DMS53 treated with DMSO at 0.1 percent for 48 hours (cell line): ENCODE measurements around the gene ZNF516.
A peak's percentile ranks its signal among the peaks of the same experiment; 100 is the strongest.
"Not testable (repeated sequence)": the region's sequence is repeated elsewhere in the genome, so short reads cannot be mapped to it uniquely, and the experiment has no call there.

Experiments
- DNase-seq: peaks from one replicate; lab custom pipeline; 2025; ENCODE audit not compliant: unreplicated experiment; lab: John Stamatoyannopoulos, UW

The ZNF516 gene, protein sequence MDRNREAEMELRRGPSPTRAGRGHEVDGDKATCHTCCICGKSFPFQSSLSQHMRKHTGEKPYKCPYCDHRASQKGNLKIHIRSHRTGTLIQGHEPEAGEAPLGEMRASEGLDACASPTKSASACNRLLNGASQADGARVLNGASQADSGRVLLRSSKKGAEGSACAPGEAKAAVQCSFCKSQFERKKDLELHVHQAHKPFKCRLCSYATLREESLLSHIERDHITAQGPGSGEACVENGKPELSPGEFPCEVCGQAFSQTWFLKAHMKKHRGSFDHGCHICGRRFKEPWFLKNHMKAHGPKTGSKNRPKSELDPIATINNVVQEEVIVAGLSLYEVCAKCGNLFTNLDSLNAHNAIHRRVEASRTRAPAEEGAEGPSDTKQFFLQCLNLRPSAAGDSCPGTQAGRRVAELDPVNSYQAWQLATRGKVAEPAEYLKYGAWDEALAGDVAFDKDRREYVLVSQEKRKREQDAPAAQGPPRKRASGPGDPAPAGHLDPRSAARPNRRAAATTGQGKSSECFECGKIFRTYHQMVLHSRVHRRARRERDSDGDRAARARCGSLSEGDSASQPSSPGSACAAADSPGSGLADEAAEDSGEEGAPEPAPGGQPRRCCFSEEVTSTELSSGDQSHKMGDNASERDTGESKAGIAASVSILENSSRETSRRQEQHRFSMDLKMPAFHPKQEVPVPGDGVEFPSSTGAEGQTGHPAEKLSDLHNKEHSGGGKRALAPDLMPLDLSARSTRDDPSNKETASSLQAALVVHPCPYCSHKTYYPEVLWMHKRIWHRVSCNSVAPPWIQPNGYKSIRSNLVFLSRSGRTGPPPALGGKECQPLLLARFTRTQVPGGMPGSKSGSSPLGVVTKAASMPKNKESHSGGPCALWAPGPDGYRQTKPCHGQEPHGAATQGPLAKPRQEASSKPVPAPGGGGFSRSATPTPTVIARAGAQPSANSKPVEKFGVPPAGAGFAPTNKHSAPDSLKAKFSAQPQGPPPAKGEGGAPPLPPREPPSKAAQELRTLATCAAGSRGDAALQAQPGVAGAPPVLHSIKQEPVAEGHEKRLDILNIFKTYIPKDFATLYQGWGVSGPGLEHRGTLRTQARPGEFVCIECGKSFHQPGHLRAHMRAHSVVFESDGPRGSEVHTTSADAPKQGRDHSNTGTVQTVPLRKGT

DNA sequence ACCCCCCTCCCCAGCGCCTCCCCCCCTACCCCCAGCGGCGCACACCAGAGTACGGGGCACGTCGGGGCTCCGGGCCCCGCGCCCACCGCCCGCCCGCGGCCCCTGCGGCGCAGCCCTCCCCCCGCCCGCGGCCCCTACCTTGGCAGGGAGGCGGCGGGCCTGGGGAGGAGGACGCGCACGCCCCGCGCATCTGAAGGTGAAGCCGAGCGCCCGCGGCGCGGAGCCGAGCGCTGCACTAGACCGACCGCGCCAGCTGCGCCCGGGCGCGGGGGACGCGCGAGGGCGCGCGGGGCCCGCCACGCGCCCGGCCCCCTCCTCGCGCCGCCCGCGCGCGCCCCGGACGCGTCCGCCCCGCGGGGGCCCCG lies at the start of gene ZNF516:
Gene ZNF516, minus strand, starts transcription at position 237 of the 365 bp plus-strand sequence. CDS start 52,188 bp downstream, outside the sequence.
- peak; percentile 63 for DNase-seq

GRCh38 chr18:76538846-76539245 lies 43.8 kb upstream of the ZNF516 start:
- no peak for DNase-seq

- DNase-seq = no peak
Observed at GRCh38 chr18:76537621-76538020, 42.6 kb upstream of the ZNF516 start.

GRCh38 chr18:76536593-76536992 lies 41.6 kb upstream of the ZNF516 start:
- not testable (repeated sequence) for DNase-seq

- no peak for DNase-seq
Observed at GRCh38 chr18:76532875-76533274, 37.8 kb upstream of the ZNF516 start.

- no peak for DNase-seq
Observed at GRCh38 chr18:76530846-76531245, 35.8 kb upstream of the ZNF516 start.

DNA sequence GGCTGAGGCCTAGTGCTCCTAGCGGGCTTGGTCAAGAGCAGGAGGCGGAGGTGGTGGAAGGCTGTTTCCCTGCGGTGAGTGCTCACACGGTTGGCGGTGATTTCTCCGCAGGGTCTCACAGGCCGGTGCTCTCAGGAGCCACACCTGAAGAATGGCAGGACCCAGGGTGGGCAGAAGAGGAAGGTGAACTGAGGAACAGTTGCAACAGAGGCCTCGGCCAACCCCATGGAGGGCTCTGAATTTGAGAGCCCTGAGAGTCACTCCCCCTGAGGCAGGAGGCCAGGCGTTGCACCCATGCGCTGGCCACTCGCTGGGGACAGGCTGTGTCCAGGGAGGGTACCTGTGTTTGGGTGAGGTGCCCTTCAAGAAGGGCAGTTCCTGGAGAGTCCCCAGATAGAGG lies 35.3 kb upstream of the ZNF516 start:
- no peak for DNase-seq

GRCh38 chr18:76529433-76529811 lies 34.4 kb upstream of the ZNF516 start:
- DNase-seq = no peak

DNA sequence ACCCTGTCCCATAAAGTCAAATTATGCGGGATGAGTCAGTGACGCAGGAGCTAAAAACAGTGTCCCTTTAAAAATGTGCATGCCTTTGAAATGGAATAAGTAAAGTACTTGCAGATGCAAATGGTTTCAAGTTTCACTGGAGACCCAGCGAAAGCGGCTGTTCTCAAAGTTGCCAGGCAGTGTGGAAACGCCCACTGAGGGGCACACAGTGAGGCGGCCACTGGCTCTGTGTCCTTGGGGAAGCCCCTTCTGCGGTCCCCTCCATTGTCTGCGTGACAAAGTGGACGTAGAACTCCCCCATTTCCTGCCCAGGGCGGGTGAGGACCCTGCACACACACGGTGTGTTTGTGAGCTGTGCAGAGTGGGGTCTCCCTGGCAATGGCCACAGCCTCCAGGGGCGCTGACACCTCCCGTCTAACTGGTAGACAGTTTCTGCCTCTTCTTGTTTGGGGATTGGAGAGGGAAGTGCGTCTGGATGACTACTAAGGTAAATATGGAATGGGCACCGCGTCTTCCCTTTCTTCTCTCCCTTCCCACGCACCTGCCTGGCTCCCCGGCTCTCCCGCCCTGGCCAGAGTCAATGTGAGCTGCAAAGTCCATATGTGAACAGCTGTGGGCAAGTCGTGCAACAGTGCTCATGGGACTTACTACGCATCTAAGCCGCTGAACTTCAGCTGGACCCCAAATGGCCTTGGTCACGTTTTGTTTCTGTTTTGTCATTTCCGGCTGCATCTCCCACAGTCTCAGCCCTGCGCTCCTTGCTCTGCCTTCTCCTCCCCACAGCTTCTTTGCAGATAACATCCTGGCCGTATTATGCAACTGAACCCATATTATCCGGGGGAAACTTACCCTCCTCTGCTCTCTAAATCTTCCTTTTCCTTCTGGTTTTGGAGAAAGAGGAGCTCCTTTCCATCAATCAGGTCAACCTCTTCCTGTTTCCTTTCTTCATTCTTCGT lies 33.7 kb upstream of the ZNF516 start:
- DNase-seq = peak; percentile 93

GRCh38 chr18:76525911-76526310 lies 30.9 kb upstream of the ZNF516 start:
- DNase-seq = no peak

DNA sequence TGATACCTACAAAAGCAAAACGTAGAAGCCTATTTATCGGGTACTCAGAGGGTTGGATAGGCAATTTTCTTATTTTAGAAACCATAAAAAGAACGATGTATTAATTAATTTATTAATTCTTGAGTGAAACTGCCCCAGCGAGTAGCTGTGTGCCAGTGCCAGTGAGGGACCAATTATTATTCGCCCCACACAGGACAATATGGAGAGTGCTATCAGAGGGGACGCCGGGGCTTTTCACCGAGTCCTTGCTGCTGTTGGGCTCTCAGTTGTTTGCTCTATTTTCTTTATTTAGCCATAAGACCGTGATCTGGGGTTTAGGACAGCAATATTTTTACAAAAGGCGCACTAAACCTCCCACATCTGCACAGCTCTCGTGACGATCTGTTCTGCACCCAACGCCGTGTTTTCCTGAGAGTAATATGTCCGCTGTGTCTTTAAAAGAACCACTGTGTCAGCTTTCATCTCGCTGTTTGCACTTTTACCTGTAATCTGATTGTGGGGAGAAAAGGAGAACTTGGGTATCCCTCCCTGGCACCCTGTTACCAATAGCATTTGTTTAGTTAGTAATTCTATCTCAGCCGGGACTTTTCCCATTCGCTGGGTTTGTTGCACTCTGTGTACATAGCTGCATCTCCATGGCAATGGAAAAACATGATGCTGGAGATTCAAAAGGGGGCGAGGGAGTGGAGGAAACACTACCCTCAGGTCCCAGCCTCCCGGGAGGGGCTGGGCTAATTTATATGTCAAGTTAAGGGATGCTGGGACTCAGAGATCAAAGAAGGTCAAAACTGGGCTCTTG lies 30.1 kb upstream of the ZNF516 start:
- DNase-seq = peak; percentile 96

DNA sequence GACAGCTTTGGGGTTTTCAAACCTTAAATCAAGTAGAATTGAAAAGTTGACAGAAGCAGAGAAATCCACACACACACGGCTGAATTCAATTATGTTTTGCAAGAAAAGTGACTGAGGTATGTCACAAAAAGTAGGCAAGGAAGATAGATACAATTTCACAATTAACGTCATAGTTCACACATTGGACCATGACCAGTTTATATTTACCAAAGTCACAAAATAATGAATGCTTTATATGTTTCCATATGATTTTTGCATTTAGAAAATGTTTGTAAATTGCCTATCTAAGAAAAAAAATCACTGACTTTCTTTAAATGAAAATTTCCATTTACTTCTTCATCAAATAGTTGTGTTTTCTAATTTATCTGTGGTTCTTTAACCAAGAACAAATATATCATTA lies 29.4 kb upstream of the ZNF516 start:
- DNase-seq = no peak

GRCh38 chr18:76522551-76522950 lies 27.5 kb upstream of the ZNF516 start:
- DNase-seq = no peak

DNA sequence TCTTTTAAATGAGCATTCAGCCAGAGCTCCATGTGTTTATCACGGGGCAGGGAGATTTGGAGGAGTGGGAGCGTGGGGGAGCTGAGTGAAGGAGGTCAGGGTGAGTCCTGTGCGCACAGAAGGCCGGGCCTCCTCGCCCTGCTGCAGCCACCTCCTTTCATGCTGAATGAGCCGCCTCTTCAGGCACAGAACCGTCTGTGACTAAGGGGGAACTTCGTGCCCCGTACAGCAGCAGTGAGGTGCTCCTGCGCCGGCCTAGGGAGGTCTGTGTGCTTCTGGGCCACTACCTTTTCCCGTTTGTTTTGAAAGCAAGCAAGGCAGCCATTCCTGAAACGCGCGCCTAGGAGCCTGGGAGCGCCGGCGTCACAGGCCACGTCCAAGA lies 27.1 kb upstream of the ZNF516 start:
- no peak for DNase-seq

DNA sequence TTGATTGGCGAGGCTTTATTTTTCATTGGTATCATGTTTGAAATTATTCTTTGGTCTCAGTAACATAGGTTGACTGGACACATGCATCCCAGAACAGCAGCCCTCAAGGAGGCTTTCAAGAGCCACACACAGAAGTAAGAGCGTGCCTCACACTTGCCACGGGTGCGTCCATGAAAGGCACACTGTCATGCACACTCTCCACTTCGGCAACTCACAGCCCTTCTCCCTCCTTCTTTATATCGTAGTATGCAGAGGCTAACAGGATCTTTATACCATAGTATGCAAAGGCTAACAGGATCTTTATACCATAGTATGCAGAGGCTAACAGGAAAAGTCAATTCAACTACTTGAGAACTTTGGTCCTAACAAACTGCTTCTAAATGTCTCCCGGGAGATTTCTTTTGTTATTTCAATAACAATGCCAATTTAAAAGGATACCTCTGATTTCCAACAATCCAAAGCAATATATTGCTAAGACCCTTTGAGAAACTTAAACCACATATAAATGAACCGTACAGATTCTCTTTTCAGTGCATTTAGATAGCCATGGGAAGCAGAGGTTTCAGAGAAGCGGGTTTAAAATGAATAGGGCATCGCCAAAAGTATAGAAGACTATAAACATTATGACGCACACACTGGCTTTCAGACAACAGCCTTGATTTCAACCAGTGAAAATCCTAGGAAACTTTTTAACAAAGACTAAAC lies 26.5 kb upstream of the ZNF516 start:
- no peak for DNase-seq

- no peak for DNase-seq
Observed at GRCh38 chr18:76518860-76519538, 24.0 kb upstream of the ZNF516 start.

DNA sequence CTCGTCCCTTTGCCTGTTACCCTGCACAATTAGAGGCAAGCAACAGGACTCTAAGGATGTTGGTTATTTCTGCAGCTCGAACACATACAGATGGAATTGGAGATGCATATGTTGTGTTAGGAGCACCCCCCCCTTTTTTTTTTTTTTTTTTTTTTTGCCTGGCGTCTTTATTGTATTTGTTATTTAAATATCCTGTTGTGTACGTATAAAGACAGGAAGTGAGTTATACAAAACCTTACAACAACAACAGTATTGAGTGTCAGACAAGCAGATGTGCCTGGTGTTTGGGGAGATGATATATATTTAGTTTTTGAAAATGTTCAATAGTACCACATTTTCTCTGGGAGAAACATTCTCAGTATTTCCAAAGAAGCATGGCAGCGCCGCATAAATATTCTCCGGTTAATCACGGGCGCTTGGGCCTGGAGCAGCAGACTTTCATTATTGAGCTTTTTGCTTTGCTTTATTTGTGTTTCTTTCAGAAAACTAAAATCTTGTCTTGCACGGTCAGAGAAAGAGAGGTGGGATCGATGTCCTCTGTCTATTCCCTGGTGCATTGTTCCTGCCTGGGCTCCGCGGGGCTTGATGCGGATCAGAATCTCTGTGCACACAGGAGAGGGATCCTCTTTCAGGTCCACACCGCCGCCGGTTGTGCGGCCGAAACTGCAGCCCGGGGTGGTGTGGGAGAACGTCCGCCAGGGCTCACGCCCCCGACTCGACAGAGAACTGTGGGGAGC lies 23.2 kb upstream of the ZNF516 start:
- no peak for DNase-seq

GRCh38 chr18:76515576-76515975 lies 20.5 kb upstream of the ZNF516 start:
- no peak for DNase-seq
